ENCODE results near the gene CBR3. TPM values are rescaled to one million over a fixed set of nuclear protein-coding genes. Genes with fewer than 3 reads are reported as not detected.

CBR3 gene
- total and polyA plus RNA-seq, 2 experiments from 2014 or later = 4.6 to 8.7 TPM

Other genes with a start within 250 kb of the CBR3 start
- gene SETD4, start 74.6 kb upstream of the CBR3 start, total RNA-seq (2014; rRNA removed; shearing (Covaris generic)) = 33.8 and 45.1 TPM in 2 replicates
- gene SETD4, start 74.6 kb upstream of the CBR3 start, polyA plus RNA-seq (2016; fragmentation: Nextera tagmentation; extraction: Ambion mirVana) = 32.5 and 33.1 TPM in 2 replicates
- 487 and 499 TPM in 2 replicates for gene CBR1, start 65.1 kb upstream of the CBR3 start, total RNA-seq (2014; rRNA removed; shearing (Covaris generic))
- gene CBR1, start 65.1 kb upstream of the CBR3 start, polyA plus RNA-seq (2016; fragmentation: Nextera tagmentation; extraction: Ambion mirVana) = 273 and 285 TPM in 2 replicates
- gene DOP1B, start 21.7 kb downstream of the CBR3 start, total RNA-seq (2014; rRNA removed; shearing (Covaris generic)) = 9.9 and 18.0 TPM in 2 replicates
- 2.8 and 4.9 TPM in 2 replicates for gene DOP1B, start 21.7 kb downstream of the CBR3 start, polyA plus RNA-seq (2016; fragmentation: Nextera tagmentation; extraction: Ambion mirVana)
- gene MORC3, start 185.1 kb downstream of the CBR3 start, total RNA-seq (2014; rRNA removed; shearing (Covaris generic)) = 22.3 and 25.4 TPM in 2 replicates
- gene MORC3, start 185.1 kb downstream of the CBR3 start, polyA plus RNA-seq (2016; fragmentation: Nextera tagmentation; extraction: Ambion mirVana) = 9.1 and 11.5 TPM in 2 replicates

Data from GM23338 (cell line).